Ishikawa (cell line): Measurements from ENCODE around the gene MGMT.

Experiments
- CEBPB ChIP-seq: IDR thresholded peaks from 2 replicates; pipeline ENCODE4 v1.6.1; 2012
- EP300 ChIP-seq: IDR thresholded peaks from 2 replicates; pipeline ENCODE4 v1.6.1; 2012; ENCODE audit warnings: borderline replicate concordance
- NFIC ChIP-seq: IDR thresholded peaks from 2 replicates; pipeline ENCODE4 v1.6.1; 2012
- TAF1 ChIP-seq: IDR thresholded peaks from 2 replicates; pipeline ENCODE4 v1.6.1; 2012; ENCODE audit warnings: low read depth, mild to moderate bottlenecking
- TCF12 ChIP-seq: IDR thresholded peaks from 2 replicates; pipeline ENCODE4 v1.6.1; 2012; ENCODE audit warnings: low read depth
- TEAD4 ChIP-seq: IDR thresholded peaks from 2 replicates; pipeline ENCODE4 v1.6.1; 2012
- YY1 ChIP-seq: IDR thresholded peaks from 2 replicates; pipeline ENCODE4 v1.6.1; 2012; ENCODE audit warnings: low read depth
- TF ChIP-seq, protein P1 (sequence below): IDR thresholded peaks from 2 replicates; pipeline ENCODE4 v1.6.1; 2012; ENCODE audit warnings: low read depth, mild to moderate bottlenecking
- TF ChIP-seq, protein P2 (sequence below): IDR thresholded peaks from 2 replicates; pipeline ENCODE4 v1.6.1; 2012

DNA sequence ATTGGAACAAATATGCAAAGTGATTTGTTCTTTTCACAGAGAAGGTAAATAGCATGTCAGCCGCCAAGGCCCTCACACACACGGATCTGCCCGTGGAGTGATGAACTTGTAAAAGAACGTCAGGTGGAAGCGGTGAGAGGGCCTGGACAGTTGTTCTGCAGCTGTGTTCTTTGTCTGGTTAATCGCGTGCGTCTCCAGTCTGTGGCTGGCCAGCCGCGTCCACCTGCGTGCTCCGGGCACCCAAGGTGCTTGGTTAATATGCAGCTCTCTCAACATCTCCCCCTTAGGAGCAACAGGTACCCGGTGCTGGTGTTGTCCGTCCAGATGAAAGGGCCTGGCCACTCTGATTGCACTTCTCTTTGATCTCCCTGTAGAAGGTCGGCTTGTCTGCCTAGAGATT, 162.9 kb downstream of the MGMT start:
- TF ChIP-seq, protein P1, sequence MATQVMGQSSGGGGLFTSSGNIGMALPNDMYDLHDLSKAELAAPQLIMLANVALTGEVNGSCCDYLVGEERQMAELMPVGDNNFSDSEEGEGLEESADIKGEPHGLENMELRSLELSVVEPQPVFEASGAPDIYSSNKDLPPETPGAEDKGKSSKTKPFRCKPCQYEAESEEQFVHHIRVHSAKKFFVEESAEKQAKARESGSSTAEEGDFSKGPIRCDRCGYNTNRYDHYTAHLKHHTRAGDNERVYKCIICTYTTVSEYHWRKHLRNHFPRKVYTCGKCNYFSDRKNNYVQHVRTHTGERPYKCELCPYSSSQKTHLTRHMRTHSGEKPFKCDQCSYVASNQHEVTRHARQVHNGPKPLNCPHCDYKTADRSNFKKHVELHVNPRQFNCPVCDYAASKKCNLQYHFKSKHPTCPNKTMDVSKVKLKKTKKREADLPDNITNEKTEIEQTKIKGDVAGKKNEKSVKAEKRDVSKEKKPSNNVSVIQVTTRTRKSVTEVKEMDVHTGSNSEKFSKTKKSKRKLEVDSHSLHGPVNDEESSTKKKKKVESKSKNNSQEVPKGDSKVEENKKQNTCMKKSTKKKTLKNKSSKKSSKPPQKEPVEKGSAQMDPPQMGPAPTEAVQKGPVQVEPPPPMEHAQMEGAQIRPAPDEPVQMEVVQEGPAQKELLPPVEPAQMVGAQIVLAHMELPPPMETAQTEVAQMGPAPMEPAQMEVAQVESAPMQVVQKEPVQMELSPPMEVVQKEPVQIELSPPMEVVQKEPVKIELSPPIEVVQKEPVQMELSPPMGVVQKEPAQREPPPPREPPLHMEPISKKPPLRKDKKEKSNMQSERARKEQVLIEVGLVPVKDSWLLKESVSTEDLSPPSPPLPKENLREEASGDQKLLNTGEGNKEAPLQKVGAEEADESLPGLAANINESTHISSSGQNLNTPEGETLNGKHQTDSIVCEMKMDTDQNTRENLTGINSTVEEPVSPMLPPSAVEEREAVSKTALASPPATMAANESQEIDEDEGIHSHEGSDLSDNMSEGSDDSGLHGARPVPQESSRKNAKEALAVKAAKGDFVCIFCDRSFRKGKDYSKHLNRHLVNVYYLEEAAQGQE, result no peak
- TF ChIP-seq, protein P2, sequence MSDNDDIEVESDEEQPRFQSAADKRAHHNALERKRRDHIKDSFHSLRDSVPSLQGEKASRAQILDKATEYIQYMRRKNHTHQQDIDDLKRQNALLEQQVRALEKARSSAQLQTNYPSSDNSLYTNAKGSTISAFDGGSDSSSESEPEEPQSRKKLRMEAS, result no peak
- TF ChIP-seq TAF1, result no peak
- no peak for TF ChIP-seq YY1
- TF ChIP-seq EP300, result no peak
- no peak for TF ChIP-seq TEAD4
- TF ChIP-seq TCF12, result no peak
- TF ChIP-seq CEBPB, result no peak
- TF ChIP-seq NFIC, result no peak
